HUES64 (cell line): ENCODE measurements around the gene ARNT2.

ENCODE experiments used
- H3K27ac ChIP-seq: 2 replicates; pipeline ENCODE4 v1.7.0; 2013; ENCODE audit warnings: low read depth, low read length, inconsistent platforms
- H3K27me3 ChIP-seq: 2 replicates; pipeline ENCODE4 v1.6.1; 2013; ENCODE audit warnings: mild to moderate bottlenecking, low read length; ENCODE audit not compliant: insufficient read depth
- H3K36me3 ChIP-seq: 2 replicates; pipeline ENCODE4 v1.6.1; 2013; ENCODE audit warnings: mild to moderate bottlenecking, low read length; ENCODE audit not compliant: insufficient read depth
- H3K4me1 ChIP-seq: 2 replicates; pipeline ENCODE4 v1.6.1; 2013; ENCODE audit warnings: mild to moderate bottlenecking, low read length, moderate library complexity; ENCODE audit not compliant: insufficient read depth
- H3K4me3 ChIP-seq: 2 replicates; pipeline ENCODE4 v1.5.1; 2013; ENCODE audit warnings: mild to moderate bottlenecking, low read length, moderate library complexity
- H3K9ac ChIP-seq: 2 replicates; pipeline ENCODE4 v1.6.1; 2013; ENCODE audit warnings: mild to moderate bottlenecking, low read depth, low read length
- H3K9me3 ChIP-seq: 2 replicates; pipeline ENCODE4 v1.6.1; 2013; ENCODE audit warnings: low read depth, low read length; ENCODE audit not compliant: insufficient read depth
- WGBS: fragments of 150-250, 120-280 bp; methylation state at CpG from one replicate; pipeline ENCODE4 v1.1.7; 2013; ENCODE audit warnings: missing lambda C conversion rate; 5-methylcytosine and 5-hydroxymethylcytosine counted together

Gene ARNT2

GRCh38 chr15:80620931-80621330 lies 216.7 kb downstream of the ARNT2 start:
- WGBS: 92% methylated on average over 5 of the region's 5 CpGs
- Histone ChIP-seq H3K4me3 (no peak overlapping the region), H3K9ac (no peak overlapping the region), H3K36me3 (no peaks in the 10 kb centered on the region), H3K4me1 (no peaks in the 10 kb centered on the region), H3K27ac (no peak overlapping the region), H3K27me3 (no peaks in the 10 kb centered on the region), H3K9me3 (peaks cover 8% of the 10 kb centered on the region; the same call in 1 of the 2 replicates)

DNA sequence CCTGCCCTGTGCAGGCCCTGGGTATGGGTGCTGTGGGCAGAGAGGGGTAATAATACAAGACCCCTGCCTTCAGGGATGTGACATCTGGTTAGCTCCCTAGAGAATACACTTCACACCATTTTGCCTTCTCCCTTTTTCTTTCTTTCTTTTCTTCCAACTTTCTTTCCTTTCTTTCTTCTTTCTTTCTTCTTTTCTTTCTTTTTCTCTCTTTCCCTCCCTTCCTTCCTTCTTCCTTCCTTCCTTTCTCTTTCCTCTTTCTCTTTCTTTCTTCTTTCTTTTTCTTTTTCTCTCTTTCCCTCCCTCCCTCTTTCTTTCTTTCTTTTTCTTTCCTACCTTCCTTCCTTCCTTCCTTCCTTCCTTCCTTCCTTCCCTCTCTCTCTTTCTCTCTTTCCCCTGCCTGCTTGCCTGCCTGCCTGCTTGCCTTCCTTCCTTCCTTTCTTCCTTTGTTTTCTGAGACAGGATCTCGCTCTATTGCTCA lies 222.5 kb downstream of the ARNT2 start:
- Histone ChIP-seq H3K4me1 (no peaks in the 10 kb centered on the region), H3K9me3 (peaks cover 8% of the 10 kb centered on the region; the same call in 1 of the 2 replicates), H3K4me3 (no peak overlapping the region), H3K27me3 (no peaks in the 10 kb centered on the region), H3K36me3 (no peaks in the 10 kb centered on the region), H3K9ac (no peak overlapping the region), H3K27ac (no peak overlapping the region)
- 86% methylated on average over 1 of the region's 1 CpG for WGBS

- no peaks in the 10 kb centered on the region for H3K9me3 ChIP-seq
- 98% methylated on average over 3 of the region's 3 CpGs for WGBS
- H3K27ac ChIP-seq: no peak overlapping the region
- no peak overlapping the region for H3K4me3 ChIP-seq
- no peak overlapping the region for H3K9ac ChIP-seq
- no peaks in the 10 kb centered on the region for H3K4me1 ChIP-seq
- H3K27me3 ChIP-seq: no peaks in the 10 kb centered on the region
- no peaks in the 10 kb centered on the region for H3K36me3 ChIP-seq
Measured at GRCh38 chr15:80629355-80629754, 225.2 kb downstream of the ARNT2 start.

DNA sequence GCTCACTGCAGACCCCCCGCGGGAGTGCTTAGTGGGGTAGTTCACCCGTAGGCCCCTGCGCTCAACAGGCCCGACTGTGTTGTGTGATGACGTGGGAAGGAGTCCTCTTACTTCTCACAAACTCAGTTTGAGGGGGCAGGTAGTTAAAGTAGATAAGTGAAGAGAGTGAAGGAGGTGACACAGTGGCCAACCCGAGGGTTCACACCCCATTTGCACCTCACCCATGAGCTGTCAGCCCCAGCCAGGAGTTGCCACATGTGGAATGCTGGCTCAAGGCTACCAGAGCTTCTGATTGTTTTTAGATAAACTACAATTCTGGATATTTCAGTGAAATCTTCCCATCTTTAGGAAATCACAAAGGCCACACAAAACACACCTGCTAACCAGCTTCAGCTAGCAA lies 226.8 kb downstream of the ARNT2 start:
- H3K4me3 ChIP-seq: no peak overlapping the region
- no peaks in the 10 kb centered on the region for H3K36me3 ChIP-seq
- H3K9ac ChIP-seq: no peak overlapping the region
- no peaks in the 10 kb centered on the region for H3K9me3 ChIP-seq
- H3K4me1 ChIP-seq: no peaks in the 10 kb centered on the region
- H3K27ac ChIP-seq: no peak overlapping the region
- no peaks in the 10 kb centered on the region for H3K27me3 ChIP-seq
- 86% methylated on average over 7 of the region's 7 CpGs for WGBS

DNA sequence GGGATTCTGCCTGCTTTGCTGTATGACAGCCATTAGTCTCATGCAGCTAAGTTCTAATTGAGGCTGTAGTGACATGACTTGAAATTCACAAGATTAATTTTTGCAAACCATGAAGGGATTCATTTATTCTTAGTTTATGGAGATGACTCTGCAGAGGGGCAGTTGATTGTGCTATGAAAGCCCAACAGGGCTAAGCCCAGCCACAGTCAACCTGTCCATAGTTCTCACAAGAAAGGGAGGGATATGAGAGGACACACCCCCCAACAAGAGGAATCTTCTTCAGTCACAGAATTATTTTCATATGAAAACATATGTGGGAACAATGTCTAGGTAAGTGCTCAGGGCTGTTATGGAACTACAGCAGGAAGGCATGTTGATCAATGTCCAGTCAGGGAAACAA lies 229.0 kb downstream of the ARNT2 start:
- Histone ChIP-seq H3K27me3 (no peaks in the 10 kb centered on the region), H3K36me3 (no peaks in the 10 kb centered on the region), H3K4me1 (no peaks in the 10 kb centered on the region), H3K27ac (no peak overlapping the region), H3K4me3 (no peak overlapping the region), H3K9ac (no peak overlapping the region), H3K9me3 (no peaks in the 10 kb centered on the region)

- no peak overlapping the region for H3K4me3 ChIP-seq
- 96% methylated on average over 5 of the region's 5 CpGs for WGBS
- no peak overlapping the region for H3K27ac ChIP-seq
- H3K4me1 ChIP-seq: no peaks in the 10 kb centered on the region
- H3K9ac ChIP-seq: no peak overlapping the region
- H3K9me3 ChIP-seq: peaks cover under 1% of the 10 kb centered on the region; the same call in 1 of the 2 replicates
- no peaks in the 10 kb centered on the region for H3K27me3 ChIP-seq
- H3K36me3 ChIP-seq: no peaks in the 10 kb centered on the region
Measured at GRCh38 chr15:80635953-80636352, 231.8 kb downstream of the ARNT2 start.

- WGBS: 53% methylated on average over 7 of the region's 7 CpGs
- Histone ChIP-seq H3K9ac (no peak overlapping the region), H3K9me3 (peaks cover 5% of the 10 kb centered on the region; the same call in 1 of the 2 replicates), H3K36me3 (no peaks in the 10 kb centered on the region), H3K4me1 (no peaks in the 10 kb centered on the region), H3K27ac (no peak overlapping the region), H3K27me3 (no peaks in the 10 kb centered on the region), H3K4me3 (no peak overlapping the region)
Measured at GRCh38 chr15:80636675-80637074, 232.5 kb downstream of the ARNT2 start.

GRCh38 chr15:80637747-80638146 lies 233.6 kb downstream of the ARNT2 start:
- WGBS: 63% methylated on average over 3 of the region's 3 CpGs
- H3K9ac ChIP-seq: no peak overlapping the region
- H3K27ac ChIP-seq: no peak overlapping the region
- no peak overlapping the region for H3K4me3 ChIP-seq
- no peaks in the 10 kb centered on the region for H3K4me1 ChIP-seq
- no peaks in the 10 kb centered on the region for H3K27me3 ChIP-seq
- no peaks in the 10 kb centered on the region for H3K36me3 ChIP-seq
- peaks cover 5% of the 10 kb centered on the region; the same call in 1 of the 2 replicates for H3K9me3 ChIP-seq

DNA sequence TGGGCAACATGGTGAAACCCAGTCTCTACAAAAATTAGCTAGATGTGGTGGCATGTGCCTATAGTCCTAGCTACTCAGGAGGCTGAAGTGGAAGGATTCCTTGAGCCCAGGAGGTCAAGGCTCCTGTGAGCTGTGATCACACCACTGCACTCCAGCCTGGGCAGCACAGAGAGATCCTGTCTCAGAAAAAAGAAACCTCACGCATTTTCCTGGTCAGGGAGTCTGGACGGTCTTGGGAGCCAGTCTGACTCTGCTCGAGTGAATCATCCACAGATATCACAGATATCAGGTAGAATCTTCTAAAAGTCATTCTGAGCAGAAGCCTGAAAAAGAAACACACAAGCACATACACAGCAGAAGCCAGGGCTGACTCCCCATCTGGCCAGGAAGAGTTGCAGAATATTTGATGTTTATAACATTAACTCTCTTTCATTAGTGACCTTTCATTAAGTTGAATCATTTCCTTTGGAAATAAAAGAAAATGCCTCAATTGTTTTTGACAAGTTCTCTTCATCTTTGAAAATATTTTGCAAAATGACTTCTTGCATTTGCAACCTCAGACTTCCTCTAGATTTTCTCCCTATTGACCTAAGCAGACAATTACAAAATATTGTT lies 234.5 kb downstream of the ARNT2 start:
- Histone ChIP-seq H3K36me3 (no peaks in the 10 kb centered on the region), H3K27me3 (no peaks in the 10 kb centered on the region), H3K27ac (no peak overlapping the region), H3K4me1 (no peaks in the 10 kb centered on the region), H3K9ac (no peak overlapping the region), H3K9me3 (peaks cover 5% of the 10 kb centered on the region; the same call in 1 of the 2 replicates), H3K4me3 (no peak overlapping the region)
- WGBS: 92% methylated on average over 3 of the region's 3 CpGs

GRCh38 chr15:80639168-80639555 lies 235.0 kb downstream of the ARNT2 start:
- WGBS: 85% methylated on average over 2 of the region's 2 CpGs
- H3K9me3 ChIP-seq: peaks cover 5% of the 10 kb centered on the region; the same call in 1 of the 2 replicates

DNA sequence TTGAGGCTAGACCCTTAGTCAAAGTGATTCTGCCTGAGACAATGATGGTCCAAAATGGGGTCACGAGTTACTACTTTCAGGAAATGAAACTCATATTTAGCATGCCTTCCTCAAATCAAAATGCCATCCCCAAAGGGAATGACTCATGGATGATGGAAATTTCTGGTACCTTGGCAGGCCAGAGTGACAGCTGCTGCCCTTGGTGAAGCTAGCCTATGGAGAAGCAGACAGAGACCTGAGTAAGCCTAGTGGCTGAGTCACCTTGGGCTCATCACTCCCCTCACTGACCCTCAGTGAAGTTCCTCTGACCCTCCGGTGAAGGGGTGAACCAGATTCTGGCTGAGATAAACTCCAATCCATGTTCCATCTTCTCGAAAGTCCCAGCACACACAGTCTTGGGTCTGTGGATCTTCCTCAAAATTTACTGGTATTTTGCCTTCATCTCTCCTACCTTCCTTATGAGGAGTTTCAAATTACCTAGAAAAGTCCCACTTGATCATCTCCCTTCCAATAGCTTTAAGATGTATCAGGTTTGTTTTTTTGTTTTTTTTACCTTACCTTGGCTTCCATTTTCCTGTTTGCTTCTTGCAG lies 236.4 kb downstream of the ARNT2 start:
- Histone ChIP-seq H3K9ac (no peak overlapping the region), H3K27ac (no peak overlapping the region), H3K9me3 (peaks cover 5% of the 10 kb centered on the region; the same call in 1 of the 2 replicates), H3K4me1 (no peaks in the 10 kb centered on the region), H3K27me3 (no peaks in the 10 kb centered on the region), H3K36me3 (no peaks in the 10 kb centered on the region), H3K4me3 (no peak overlapping the region)
- 92% methylated on average over 3 of the region's 3 CpGs for WGBS

More at GRCh38 chr15:80639168-80639555, 235.0 kb downstream of the ARNT2 start:
- Histone ChIP-seq H3K4me1 (no peaks in the 10 kb centered on the region), H3K27me3 (no peaks in the 10 kb centered on the region), H3K27ac (no peak overlapping the region), H3K4me3 (no peak overlapping the region), H3K9ac (no peak overlapping the region), H3K36me3 (no peaks in the 10 kb centered on the region)
